Stimulated activated CD8-positive, alpha-beta memory T cell treated with anti-CD3 and anti-CD28 coated beads, Interleukin-7, amount 100 ng/mL, for 1 hour (primary cell): Measurements from ENCODE around the gene UMAD1.
"Not testable (repeated sequence)": the region's sequence is repeated elsewhere in the genome, so short reads cannot be mapped to it uniquely, and the experiment has no call there.

Source experiments
- DNase-seq, 2 donors: peaks; one replicate each; pipeline ENCODE4 v3.0.0-alpha.2; 2020; ENCODE audit warnings: low read depth in 2 of 2

UMAD1 gene

GRCh38 chr7:7652798-7653540 lies 12.4 kb downstream of the UMAD1 start:
- no peak for DNase-seq

- DNase-seq: no peak
Observed at GRCh38 chr7:7653593-7654187, 13.1 kb downstream of the UMAD1 start.

- DNase-seq: no peak
Observed at GRCh38 chr7:7654964-7655715, 14.6 kb downstream of the UMAD1 start.

GRCh38 chr7:7656459-7656858 lies 15.9 kb downstream of the UMAD1 start:
- DNase-seq: not testable (repeated sequence)

GRCh38 chr7:7662527-7662926 lies 22.0 kb downstream of the UMAD1 start:
- no peak for DNase-seq

GRCh38 chr7:7664291-7664690 lies 23.7 kb downstream of the UMAD1 start:
- no peak for DNase-seq

- no peak for DNase-seq
Observed at GRCh38 chr7:7665031-7665430, 24.5 kb downstream of the UMAD1 start.

- DNase-seq: no peak
Observed at GRCh38 chr7:7667187-7667586, 26.6 kb downstream of the UMAD1 start.

GRCh38 chr7:7668706-7669105 lies 28.2 kb downstream of the UMAD1 start:
- DNase-seq: no peak

- no peak for DNase-seq
Observed at GRCh38 chr7:7670490-7670889, 29.9 kb downstream of the UMAD1 start.

- DNase-seq: no peak
Observed at GRCh38 chr7:7671361-7671760, 30.8 kb downstream of the UMAD1 start.

GRCh38 chr7:7672545-7673239 lies 32.1 kb downstream of the UMAD1 start:
- no peak for DNase-seq

GRCh38 chr7:7673240-7673550 lies 32.6 kb downstream of the UMAD1 start:
- no peak for DNase-seq

- no peak for DNase-seq
Observed at GRCh38 chr7:7675686-7676085, 35.1 kb downstream of the UMAD1 start.

- DNase-seq: not testable (repeated sequence)
Observed at GRCh38 chr7:7679640-7680039, 39.1 kb downstream of the UMAD1 start.

- DNase-seq: no peak
Observed at GRCh38 chr7:7681191-7681935, 40.8 kb downstream of the UMAD1 start.

- no peak for DNase-seq
Observed at GRCh38 chr7:7681936-7682329, 41.4 kb downstream of the UMAD1 start.

GRCh38 chr7:7682861-7683260 lies 42.3 kb downstream of the UMAD1 start:
- no peak for DNase-seq

- DNase-seq: no peak
Observed at GRCh38 chr7:7686811-7687508, 46.4 kb downstream of the UMAD1 start.

GRCh38 chr7:7687800-7688199 lies 47.2 kb downstream of the UMAD1 start:
- DNase-seq: no peak

GRCh38 chr7:7688310-7688709 lies 47.8 kb downstream of the UMAD1 start:
- no peak for DNase-seq
